CMK (cell line): ENCODE measurements around the gene ITIH5.

Experiments
- DNase-seq: peaks from one replicate; pipeline ENCODE4 v3.0.0-alpha.2; 2010; ENCODE audit warnings: low read depth

Gene ITIH5

DNA sequence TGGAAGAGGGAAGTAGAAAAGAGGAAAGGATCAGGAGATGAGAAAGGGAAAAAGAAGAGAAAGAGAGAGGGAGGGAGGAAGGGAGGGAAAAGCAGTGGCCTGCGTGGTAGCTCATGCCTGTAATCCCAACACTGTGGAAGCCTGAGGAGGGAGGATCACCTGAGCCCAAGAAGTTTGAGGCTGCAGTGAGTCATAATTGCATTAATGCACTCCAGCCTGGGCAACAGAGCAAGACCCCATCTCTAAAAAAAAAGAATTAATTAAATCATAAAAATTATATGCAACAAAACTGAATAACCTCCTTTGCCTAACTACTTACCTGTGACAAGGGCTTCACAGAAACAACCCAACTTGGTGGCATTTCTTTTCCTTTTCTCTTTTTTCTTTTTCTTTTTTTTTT, 148.1 kb downstream of the ITIH5 start:
- DNase-seq: no peak

DNA sequence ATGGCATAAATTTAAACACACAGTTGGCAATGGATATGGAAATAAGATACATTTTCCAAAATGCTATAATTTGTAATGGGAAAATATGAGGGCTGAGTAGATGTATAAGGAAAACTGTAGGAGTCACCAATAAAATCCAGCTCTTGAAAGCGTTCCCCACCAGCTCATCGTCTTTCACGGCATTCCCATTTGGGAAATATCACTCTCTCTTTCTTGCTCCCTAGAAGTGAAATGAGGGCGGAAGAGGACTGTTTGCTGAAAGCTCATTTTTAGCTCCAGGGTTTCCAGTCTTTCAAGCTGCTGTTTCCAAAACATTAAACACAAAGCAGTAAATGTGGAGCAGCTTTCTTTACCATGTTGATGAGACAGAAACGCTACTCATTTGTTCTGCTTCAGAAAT, 151.3 kb downstream of the ITIH5 start:
- no peak for DNase-seq

DNA sequence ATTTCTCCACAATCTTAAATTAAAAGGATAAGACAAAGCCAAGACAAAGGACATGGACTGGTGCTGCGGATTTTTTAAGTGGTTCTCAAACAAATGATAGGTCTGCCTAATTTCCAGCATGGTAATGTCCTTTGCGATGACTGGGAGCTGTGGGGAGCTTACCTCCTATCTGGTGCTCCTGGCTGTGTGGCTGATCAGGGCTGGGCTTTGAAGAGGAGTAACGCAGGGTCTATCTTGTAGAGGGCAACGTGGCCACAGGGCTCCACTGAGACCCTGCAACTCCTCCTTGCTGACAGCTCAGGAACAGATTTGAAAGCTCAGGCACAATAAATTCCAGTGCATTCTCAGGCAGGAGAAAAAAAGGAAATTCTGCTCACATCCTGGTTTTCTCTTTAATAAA, 152.8 kb downstream of the ITIH5 start:
- DNase-seq: no peak

DNA sequence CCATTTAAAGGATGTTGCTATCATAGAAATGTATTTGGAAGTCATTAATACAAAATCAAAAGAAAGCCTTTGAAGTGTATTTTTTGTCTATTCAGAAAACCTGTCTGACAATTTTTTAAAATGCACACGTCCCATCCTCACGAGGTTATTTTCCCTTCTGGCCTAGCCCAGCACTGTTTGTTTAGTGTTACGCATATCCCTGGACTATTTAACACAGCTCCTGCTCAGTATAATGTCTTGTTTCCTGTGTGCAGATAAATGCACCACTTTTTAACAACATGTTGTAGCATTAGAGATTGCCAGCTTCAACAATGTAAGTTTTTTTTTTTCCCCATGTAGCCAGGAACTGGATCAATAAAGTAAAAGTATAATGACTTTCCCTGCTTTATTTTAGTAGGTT, 153.3 kb downstream of the ITIH5 start:
- no peak for DNase-seq

DNA sequence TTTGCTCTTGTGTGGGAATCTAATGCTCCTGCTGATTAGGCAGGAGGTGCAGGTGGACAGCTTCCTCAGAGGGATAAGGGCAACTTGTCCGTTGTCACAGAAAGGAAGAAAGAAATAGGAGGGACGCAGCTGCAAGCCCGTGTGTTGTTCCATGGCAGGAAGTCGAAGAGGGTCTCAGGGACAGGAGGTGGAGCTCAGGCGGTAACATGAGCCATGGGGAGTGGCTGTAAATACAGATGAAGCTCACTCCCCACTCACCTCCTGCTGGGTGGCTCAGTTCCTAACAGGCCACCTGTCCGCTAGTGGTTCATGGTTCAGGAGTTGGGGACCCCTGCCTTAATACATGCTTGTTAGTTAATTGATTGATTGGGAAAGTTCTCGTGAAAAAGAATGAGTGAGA, 154.3 kb downstream of the ITIH5 start:
- DNase-seq: no peak

DNA sequence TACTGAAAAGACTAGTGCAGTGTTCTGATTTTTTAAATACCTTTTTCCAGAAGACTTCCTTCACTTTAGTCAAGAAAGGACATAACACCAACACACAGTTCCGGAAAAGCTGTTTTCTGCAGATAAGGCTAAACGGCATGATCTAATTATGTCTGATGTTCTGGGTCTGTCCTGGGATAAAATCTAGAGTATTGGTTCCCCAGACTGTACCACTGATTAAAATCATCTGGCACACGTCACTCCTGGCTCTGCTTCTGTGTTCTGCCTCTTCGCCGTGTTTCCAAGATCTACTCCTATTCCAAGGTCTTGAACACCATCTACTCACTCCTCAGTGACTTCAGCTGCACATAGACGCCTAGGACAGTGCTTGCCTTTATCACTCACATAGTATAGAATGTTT, 155.2 kb downstream of the ITIH5 start:
- DNase-seq: no peak
